ENCODE measurements around the gene SDS.

The SDS gene

DNA sequence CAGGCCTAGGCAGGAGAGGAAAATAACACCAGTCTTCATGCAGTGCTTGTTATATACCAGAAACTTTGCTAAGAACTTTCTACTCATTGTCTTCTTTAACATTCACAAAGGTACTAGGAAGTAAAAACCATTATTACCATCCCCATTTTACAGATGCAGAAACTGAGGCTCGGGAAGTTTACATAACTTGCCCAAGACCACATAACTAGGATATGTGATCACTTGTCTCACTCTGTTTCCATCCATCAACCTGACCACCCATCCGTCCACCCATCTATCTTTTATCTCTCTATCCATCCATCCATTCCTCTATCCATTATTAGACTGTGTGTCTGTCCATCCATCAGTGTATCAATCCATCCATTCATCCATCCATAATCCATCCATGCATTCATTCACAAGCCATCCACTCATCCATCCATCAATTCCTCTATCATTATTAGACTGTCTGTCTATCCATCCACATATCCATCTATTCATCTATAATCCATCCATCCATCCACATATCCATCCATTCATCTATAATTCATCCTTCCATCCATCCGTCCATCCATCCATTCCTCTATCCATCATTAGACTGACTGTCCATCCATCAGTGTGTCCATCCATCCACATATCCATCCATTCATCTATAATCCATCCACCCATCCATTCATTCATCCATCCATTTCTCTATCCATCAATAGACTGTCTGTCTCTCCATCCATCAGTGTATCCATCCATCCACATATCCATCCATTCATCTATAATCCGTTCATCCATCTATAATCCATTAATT is 35.0 kb upstream of the SDS start:
- Histone ChIP-seq H3K4me2 (ENCODE audit: low read length) (no peak overlapping the region), H3K4me3 (ENCODE audit: low read depth, low read length) (no peak overlapping the region)
- TF ChIP-seq, protein P1, sequence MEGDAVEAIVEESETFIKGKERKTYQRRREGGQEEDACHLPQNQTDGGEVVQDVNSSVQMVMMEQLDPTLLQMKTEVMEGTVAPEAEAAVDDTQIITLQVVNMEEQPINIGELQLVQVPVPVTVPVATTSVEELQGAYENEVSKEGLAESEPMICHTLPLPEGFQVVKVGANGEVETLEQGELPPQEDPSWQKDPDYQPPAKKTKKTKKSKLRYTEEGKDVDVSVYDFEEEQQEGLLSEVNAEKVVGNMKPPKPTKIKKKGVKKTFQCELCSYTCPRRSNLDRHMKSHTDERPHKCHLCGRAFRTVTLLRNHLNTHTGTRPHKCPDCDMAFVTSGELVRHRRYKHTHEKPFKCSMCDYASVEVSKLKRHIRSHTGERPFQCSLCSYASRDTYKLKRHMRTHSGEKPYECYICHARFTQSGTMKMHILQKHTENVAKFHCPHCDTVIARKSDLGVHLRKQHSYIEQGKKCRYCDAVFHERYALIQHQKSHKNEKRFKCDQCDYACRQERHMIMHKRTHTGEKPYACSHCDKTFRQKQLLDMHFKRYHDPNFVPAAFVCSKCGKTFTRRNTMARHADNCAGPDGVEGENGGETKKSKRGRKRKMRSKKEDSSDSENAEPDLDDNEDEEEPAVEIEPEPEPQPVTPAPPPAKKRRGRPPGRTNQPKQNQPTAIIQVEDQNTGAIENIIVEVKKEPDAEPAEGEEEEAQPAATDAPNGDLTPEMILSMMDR (IDR thresholded peaks at IDR 0.05), result no peak

DNA sequence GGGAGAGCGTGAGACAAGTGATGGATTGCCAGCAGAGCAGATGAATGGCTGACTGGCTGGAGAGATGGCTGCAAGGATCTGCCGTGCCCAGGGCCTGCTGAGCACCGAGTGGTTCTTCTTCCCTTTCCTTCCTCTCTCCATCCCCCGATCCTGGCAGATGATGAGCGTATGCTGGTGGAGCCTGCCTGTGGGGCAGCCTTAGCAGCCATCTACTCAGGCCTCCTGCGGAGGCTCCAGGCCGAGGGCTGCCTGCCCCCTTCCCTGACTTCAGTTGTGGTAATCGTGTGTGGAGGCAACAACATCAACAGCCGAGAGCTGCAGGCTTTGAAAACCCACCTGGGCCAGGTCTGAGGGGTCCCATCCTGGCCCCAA is 34.0 kb upstream of the SDS start:
- Histone ChIP-seq H3K4me1 (no peaks in the 10 kb centered on the region), H3K4me3 (ENCODE audit: low read depth, low read length) (no peak overlapping the region), H2AFZ (no peak overlapping the region), H3K27ac (no peak overlapping the region), H3K9ac (no peak overlapping the region), H3K27me3 (ENCODE audit: control insufficient read depth, insufficient read depth, low read length) (no peaks in the 10 kb centered on the region), H3K9me3 (ENCODE audit: control insufficient read depth, low read length) (no peaks in the 10 kb centered on the region), H3K36me3 (ENCODE audit: control insufficient read depth, insufficient read depth, low read length) (no peaks in the 10 kb centered on the region), H3K79me2 (no peaks in the 10 kb centered on the region), H3K4me2 (ENCODE audit: low read length) (no peak overlapping the region)
- TF ChIP-seq, protein P1 (IDR thresholded peaks at IDR 0.05), result no peak

More for the DNA sequence above, 35.0 kb upstream of the SDS start:
- Histone ChIP-seq H3K4me1 (no peaks in the 10 kb centered on the region), H3K27ac (no peak overlapping the region), H2AFZ (no peak overlapping the region), H3K79me2 (no peaks in the 10 kb centered on the region), H3K9ac (no peak overlapping the region), H3K9me3 (ENCODE audit: control insufficient read depth, low read length) (no peaks in the 10 kb centered on the region), H3K36me3 (ENCODE audit: control insufficient read depth, insufficient read depth, low read length) (no peaks in the 10 kb centered on the region), H3K27me3 (ENCODE audit: control insufficient read depth, insufficient read depth, low read length) (no peaks in the 10 kb centered on the region)

DNA sequence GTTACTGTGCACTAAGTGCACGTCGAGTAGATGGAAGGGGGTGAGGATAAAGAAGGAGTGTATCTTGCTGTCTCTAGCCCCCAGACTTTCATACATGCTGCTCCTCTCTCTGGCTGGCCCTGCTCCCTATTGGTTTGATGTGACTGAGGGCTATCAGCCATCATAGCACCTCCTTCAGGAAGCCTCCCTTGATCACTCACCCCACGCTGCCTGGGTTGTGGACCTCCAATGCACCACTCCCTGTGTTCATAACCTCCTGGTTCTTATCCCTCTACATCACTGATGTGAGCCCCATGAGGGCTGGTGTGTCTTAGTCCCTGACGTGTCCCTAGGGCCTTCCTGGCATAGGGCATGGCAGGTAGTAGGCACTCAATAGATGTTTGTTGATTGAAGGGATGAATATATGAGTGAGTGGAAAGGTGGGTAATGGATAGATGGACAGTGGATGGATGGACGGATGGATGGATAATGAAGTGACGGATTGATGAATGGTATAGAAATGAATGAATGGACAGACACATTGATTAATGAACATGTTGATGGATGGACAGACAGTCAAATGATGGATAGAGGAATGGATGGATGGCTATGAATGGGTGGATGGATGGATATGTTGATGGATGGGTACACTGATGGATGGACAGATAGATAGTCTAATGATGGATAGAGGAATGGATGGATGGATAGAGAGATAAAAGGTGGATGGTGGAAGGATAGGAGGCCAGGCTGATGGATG is 33.5 kb upstream of the SDS start:
- Histone ChIP-seq H2AFZ (no peak overlapping the region), H3K79me2 (no peaks in the 10 kb centered on the region), H3K4me1 (no peaks in the 10 kb centered on the region), H3K27me3 (ENCODE audit: control insufficient read depth, insufficient read depth, low read length) (no peaks in the 10 kb centered on the region), H3K9ac (no peak overlapping the region), H3K4me2 (ENCODE audit: low read length) (no peak overlapping the region), H3K27ac (no peak overlapping the region), H3K36me3 (ENCODE audit: control insufficient read depth, insufficient read depth, low read length) (no peaks in the 10 kb centered on the region), H3K9me3 (ENCODE audit: control insufficient read depth, low read length) (no peaks in the 10 kb centered on the region), H3K4me3 (ENCODE audit: low read depth, low read length) (no peak overlapping the region)
- TF ChIP-seq, protein P1 (IDR thresholded peaks at IDR 0.05), result no peak

DNA sequence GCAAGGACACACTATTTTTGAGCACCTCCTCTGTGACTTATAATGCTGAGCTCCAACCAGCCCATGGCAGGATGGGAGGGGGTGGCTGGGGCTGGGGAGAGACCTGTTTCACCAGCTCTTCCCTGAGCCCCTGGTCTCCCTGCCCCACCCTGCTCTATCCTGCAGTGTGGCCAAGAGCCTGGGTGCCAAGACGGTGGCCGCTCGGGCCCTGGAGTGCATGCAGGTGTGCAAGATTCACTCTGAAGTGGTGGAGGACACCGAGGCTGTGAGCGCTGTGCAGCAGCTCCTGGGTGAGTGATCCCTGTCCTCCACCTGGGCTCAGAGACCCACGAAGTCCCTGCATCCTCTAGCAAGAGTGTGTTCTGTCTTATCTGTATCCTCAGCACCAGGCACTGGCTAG is 32.9 kb upstream of the SDS start:
- Histone ChIP-seq H3K27me3 (ENCODE audit: control insufficient read depth, insufficient read depth, low read length) (no peaks in the 10 kb centered on the region), H3K79me2 (no peaks in the 10 kb centered on the region), H3K4me2 (ENCODE audit: low read length) (no peak overlapping the region), H3K9ac (no peak overlapping the region), H3K27ac (no peak overlapping the region), H2AFZ (no peak overlapping the region), H3K36me3 (ENCODE audit: control insufficient read depth, insufficient read depth, low read length) (no peaks in the 10 kb centered on the region), H3K4me3 (ENCODE audit: low read depth, low read length) (no peak overlapping the region), H3K9me3 (ENCODE audit: control insufficient read depth, low read length) (no peaks in the 10 kb centered on the region), H3K4me1 (no peaks in the 10 kb centered on the region)
- TF ChIP-seq, protein P1 (IDR thresholded peaks at IDR 0.05), result no peak
